GM10266 (cell line): ENCODE data around the gene SPECC1L.
"Not testable (repeated sequence)": the region's sequence is repeated elsewhere in the genome, so short reads cannot be mapped to it uniquely, and the experiment has no call there.

Source experiments
- DNase-seq: peaks from one replicate; pipeline ENCODE4 v3.0.0; 2012; ENCODE audit errors: extremely low spot score
- TF ChIP-seq, protein P1 (sequence below): IDR thresholded peaks from 2 replicates; pipeline ENCODE4 v1.5.1; 2012; ENCODE audit warnings: mild to moderate bottlenecking, low read depth; ENCODE audit not compliant: control insufficient read depth, insufficient read depth; ENCODE audit errors: missing control alignments

Gene SPECC1L

DNA sequence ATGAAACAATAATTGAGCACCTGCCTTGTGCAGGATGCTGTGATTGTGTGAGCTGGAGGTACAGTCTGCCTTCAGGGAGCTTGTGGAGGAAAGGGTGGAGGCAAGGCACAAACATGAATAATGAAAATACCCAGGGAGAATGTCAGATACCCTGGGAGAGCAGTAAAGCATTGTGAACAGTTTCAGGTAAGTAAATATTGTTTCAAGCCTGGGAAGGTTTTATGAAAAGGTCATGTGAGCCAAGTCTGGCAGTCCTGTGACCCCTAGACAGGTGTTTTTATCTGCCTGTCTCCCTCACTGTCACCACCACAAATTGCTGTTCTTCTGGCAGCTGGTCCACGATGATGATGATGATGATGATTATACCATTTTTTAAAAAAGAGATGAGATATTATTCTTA is 32.0 kb downstream of the SPECC1L start:
- TF ChIP-seq, protein P1, sequence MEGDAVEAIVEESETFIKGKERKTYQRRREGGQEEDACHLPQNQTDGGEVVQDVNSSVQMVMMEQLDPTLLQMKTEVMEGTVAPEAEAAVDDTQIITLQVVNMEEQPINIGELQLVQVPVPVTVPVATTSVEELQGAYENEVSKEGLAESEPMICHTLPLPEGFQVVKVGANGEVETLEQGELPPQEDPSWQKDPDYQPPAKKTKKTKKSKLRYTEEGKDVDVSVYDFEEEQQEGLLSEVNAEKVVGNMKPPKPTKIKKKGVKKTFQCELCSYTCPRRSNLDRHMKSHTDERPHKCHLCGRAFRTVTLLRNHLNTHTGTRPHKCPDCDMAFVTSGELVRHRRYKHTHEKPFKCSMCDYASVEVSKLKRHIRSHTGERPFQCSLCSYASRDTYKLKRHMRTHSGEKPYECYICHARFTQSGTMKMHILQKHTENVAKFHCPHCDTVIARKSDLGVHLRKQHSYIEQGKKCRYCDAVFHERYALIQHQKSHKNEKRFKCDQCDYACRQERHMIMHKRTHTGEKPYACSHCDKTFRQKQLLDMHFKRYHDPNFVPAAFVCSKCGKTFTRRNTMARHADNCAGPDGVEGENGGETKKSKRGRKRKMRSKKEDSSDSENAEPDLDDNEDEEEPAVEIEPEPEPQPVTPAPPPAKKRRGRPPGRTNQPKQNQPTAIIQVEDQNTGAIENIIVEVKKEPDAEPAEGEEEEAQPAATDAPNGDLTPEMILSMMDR: no peak
- DNase-seq: no peak

DNA sequence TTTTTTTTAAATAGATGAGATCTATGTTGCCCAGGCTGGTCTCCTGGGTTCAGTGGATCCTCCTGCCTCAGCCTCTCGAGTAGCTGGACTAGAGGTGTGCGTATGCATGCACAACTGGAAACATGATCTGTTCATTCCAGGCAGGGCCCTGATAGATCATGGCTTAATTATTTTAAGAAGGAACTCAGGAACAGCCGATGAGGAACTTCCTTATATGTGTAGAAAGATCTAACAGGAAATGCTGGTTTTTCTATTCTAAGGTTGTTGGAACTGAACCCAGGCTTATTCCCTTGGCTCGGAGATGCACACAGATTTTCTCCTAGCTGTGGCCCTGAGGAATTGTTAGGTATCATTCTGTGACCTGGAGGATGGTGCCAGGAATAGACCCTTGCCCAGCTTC is 32.4 kb downstream of the SPECC1L start:
- TF ChIP-seq, protein P1: no peak
- no peak for DNase-seq

DNA sequence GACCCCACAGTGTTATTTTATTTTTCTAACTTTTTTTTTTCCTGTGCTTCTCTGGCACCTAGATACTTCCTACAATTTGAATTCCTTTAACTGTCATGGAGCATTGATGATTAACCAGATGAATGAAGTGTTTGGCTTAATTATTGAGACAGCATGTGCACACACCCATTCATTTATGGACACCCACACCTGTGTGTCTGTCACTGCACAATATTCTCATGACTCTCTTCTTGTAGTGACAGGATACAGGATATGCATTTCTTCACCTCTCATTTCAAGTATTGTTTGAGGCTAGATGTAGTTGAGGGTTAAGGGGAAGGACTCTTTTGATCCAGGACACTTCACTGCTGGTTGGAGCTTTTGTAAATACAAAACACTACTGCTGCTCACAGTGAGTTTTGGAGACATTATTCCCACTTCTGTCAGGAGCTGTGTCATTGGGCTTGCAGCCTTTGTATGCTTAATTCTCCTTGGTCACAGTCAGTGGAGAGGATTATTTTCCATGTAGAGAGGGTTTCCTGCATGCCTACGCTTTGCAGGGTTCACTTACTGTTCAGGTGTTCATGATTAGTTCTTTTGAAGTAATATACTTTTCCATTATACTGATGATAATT is 33.5 kb downstream of the SPECC1L start:
- no peak for DNase-seq
- TF ChIP-seq, protein P1: no peak

DNA sequence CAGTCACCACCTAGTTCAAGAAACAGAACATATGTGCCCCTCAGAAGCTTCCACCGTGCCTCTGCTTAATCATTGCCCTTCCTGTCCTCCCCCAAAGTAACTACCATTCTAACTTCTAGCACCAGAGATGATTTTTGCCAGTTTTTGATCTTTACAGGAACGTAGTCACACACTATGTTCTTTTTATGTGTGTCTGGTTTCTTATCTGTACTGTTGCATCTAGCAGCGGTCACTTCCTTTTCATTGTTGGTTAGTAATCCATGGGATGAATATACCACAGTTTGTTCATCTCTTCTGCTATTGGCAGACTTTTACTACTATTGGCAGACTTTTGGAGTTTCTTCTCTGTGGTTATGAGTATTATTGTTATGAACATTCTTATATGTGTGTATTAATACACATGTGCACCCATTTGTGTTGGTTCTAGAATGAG is 34.6 kb downstream of the SPECC1L start:
- DNase-seq: no peak
- TF ChIP-seq, protein P1: no peak

DNA sequence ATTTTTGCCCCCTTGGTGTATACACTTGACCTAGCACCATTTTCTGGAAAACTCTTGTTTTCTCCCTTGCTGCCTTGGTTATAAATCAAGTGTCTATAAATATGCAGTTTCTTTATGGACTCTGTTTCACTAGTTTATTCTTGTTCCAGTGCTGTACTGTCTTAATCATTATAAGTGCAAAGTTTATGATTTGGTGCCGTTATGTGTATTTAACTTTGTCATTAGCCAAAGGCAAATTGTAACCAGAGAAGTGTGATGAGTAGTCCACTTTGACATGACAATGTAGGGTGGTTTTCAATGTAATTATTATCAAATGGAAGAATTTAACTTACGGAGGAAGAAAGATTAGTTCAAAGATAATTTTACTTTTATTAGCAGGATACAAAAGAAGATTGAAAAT is 40.3 kb downstream of the SPECC1L start:
- TF ChIP-seq, protein P1: no peak
- DNase-seq: no peak

DNA sequence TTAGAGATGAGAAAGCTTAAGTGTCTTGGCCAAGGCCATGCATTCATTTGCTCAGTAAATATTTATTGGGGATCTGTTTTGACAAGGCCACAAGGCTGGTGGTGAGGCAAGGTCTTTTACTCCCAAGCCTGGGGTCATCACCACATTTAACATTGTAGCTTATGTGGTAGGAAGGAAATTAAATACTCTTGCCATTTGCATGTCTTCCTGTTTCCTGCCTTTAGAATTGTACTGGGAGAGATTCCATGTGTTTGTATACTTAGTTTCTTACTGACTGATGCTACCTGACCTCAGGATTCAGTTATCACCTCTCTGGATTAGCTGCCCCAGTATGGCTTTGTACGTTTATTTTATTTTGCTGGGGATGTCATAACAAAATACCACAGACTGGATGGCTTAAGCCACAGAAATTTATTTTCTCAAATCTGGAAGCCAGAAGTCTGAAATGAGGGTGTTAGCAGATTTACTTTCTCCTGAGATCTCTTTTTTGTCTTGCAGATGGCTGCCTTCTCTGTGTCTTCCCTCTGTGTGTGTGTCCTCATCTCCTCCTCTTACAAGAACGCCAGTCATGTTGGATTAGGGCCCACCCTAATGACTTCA is 44.8 kb downstream of the SPECC1L start:
- no peak for DNase-seq
- TF ChIP-seq, protein P1: no peak

DNA sequence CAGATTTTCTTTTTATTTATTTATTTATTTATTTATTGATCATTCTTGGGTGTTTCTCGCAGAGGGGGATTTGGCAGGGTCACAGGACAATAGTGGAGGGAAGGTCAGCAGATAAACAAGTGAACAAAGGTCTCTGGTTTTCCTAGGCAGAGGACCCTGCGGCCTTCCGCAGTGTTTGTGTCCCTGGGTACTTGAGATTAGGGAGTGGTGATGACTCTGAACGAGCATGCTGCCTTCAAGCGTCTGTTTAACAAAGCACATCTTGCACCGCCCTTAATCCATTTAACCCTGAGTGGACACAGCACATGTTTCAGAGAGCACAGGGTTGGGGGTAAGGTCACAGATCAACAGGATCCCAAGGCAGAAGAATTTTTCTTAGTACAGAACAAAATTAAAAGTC is 45.6 kb downstream of the SPECC1L start:
- DNase-seq: not testable (repeated sequence)

DNA sequence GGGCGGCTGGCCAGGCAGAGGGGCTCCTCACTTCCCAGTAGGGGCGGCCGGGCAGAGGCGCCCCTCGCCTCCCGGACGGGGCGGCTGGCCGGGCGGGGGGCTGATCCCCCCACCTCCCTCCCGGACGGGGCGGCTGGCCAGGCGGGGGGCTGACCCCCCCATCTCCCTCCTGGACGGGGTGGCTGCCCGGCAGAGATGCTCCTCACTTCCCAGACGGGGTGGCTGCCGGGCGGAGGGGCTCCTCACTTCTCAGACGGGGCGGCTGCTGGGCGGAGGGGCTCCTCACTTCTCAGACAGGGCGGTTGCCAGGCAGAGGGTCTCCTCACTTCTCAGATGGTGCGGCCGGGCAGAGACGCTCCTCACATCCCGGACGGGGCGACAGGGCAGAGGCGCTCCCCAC is 46.9 kb downstream of the SPECC1L start:
- DNase-seq: not testable (repeated sequence)
